Lung (tissue), 12 donors: ENCODE results near the gene FGF14. TPM values are rescaled to one million over a fixed set of nuclear protein-coding genes. Genes with fewer than 3 reads are reported as not detected.

Experiments used
- ATAC-seq: fragments of 200-7000 bp; cut with Tn5 transposase; one replicate; pipeline ENCODE4 v1.9.1; 2020; ENCODE audit warnings: moderate number of reproducible peaks; ENCODE audit not compliant: insufficient read depth, low FRiP score
- DNase-seq, 3 donors: peaks; one replicate each; pipeline ENCODE4 v3.0.0-alpha.2; 2013 to 2017
- H3K27ac ChIP-seq, 2 donors: one replicate each; pipeline ENCODE4 v1.5.1; 2013; ENCODE audit warnings: mild to moderate bottlenecking in 2 of 2, moderate library complexity in 2 of 2, control low read depth in 1 of 2, inconsistent platforms in 1 of 2, low read depth in 1 of 2, low read length in 1 of 2
- H3K27me3 ChIP-seq, 3 donors: one replicate each; pipeline ENCODE4 v1.5.1; 2013; ENCODE audit warnings: low read length in 2 of 3; ENCODE audit not compliant: control insufficient read depth in 3 of 3, insufficient read depth in 3 of 3
- H3K36me3 ChIP-seq, 4 donors: one replicate each; pipeline ENCODE4 v1.5.1; 2013; ENCODE audit warnings: low read length in 4 of 4, mild to moderate bottlenecking in 1 of 4, moderate library complexity in 1 of 4; ENCODE audit not compliant: control insufficient read depth in 4 of 4, insufficient read depth in 4 of 4
- H3K4me1 ChIP-seq, 5 donors: one replicate each; pipeline ENCODE4 v1.5.1; 2013; ENCODE audit warnings: low read length in 5 of 5, mild to moderate bottlenecking in 2 of 5, moderate library complexity in 1 of 5; ENCODE audit not compliant: control insufficient read depth in 5 of 5, insufficient read depth in 5 of 5
- H3K4me3 ChIP-seq: one replicate; pipeline ENCODE4 v1.5.1; 2013; ENCODE audit warnings: mild to moderate bottlenecking, control low read depth, moderate library complexity
- H3K9ac ChIP-seq, 2 donors: one replicate each; pipeline ENCODE4 v1.5.1; 2013; ENCODE audit warnings: low read length in 2 of 2, control low read depth in 1 of 2; ENCODE audit not compliant: insufficient read depth in 1 of 2
- H3K9me3 ChIP-seq, 4 donors: one replicate each; pipeline ENCODE4 v1.5.1; 2013; ENCODE audit warnings: low read length in 3 of 4, mild to moderate bottlenecking in 1 of 4, moderate library complexity in 1 of 4; ENCODE audit not compliant: control insufficient read depth in 4 of 4, insufficient read depth in 3 of 4
- WGBS, 2 donors: extraction: QIAGEN DNeasy Blood & Tissue Kit; methylation state at CpG; one replicate each; pipeline ENCODE4 v1.1.7; 2013; 5-methylcytosine and 5-hydroxymethylcytosine counted together
- polyA plus RNA-seq, 2 donors: library from polyadenylated mRNA; stranded (reverse); fragments of 200-250 nt; gene quantifications; one replicate each; pipeline ENCODE4 v1.2.1, GENCODE V29; 2013
- total RNA-seq, 2 donors: library from RNA; depleted of rRNA in 1 of 2; stranded (reverse); fragments of >200 nt in 1 of 2; gene quantifications; one replicate each; pipeline ENCODE4 v1.2.1, GENCODE V29; 2014 to 2021
- TF ChIP-seq, protein P1 (sequence below): IDR thresholded peaks from 2 replicates; pipeline ENCODE4 v1.5.1; 2012; ENCODE audit warnings: mild to moderate bottlenecking; ENCODE audit errors: control extremely low read depth, extremely low read depth
- donor health status: control.
- donor health status: control.
- donor health status: Bipolar disorder and iron deficiency.
- donor health status: healthy.
- donor health status: DM: yes; HTN: yes; CAD: no.

FGF14 gene
- total and polyA plus RNA-seq, 4 donors: 0.59 to 12.9 (median 2.3) TPM

DNA sequence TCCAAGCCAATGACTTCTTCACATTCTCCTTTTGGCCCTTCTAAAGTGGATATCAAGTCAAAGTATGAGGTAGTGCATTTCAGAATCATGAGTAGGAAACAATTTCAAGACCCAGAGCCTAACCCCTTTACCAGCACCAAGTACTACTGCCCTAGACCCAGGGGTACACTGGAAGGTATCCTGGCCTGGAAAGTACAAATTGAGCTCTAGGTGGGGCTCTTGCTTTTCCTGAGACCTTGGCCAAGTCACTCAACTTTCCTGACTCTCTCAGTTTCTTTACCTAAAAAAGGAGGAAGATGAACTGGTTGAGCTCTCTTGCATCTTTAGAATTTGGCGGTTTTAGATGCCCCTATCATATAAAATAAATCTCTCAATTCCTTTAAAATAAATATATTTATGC, 204.7 kb downstream of the FGF14 start:
- no peaks in the 10 kb centered on the region for H3K4me1 ChIP-seq
- no peaks in the 10 kb centered on the region for H3K36me3 ChIP-seq
- H3K9ac ChIP-seq: no peak overlapping the region
- 65 to 79% methylated on average over 1 of the region's 1 CpG for whole genome bisulfite sequencing, 2 donors
- no peaks in the 10 kb centered on the region for H3K9me3 ChIP-seq
- TF ChIP-seq, protein P1, sequence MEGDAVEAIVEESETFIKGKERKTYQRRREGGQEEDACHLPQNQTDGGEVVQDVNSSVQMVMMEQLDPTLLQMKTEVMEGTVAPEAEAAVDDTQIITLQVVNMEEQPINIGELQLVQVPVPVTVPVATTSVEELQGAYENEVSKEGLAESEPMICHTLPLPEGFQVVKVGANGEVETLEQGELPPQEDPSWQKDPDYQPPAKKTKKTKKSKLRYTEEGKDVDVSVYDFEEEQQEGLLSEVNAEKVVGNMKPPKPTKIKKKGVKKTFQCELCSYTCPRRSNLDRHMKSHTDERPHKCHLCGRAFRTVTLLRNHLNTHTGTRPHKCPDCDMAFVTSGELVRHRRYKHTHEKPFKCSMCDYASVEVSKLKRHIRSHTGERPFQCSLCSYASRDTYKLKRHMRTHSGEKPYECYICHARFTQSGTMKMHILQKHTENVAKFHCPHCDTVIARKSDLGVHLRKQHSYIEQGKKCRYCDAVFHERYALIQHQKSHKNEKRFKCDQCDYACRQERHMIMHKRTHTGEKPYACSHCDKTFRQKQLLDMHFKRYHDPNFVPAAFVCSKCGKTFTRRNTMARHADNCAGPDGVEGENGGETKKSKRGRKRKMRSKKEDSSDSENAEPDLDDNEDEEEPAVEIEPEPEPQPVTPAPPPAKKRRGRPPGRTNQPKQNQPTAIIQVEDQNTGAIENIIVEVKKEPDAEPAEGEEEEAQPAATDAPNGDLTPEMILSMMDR: no peak
- no peaks in the 10 kb centered on the region for H3K27me3 ChIP-seq
- DNase-seq (no peak), ATAC-seq (no peak)
- no peak overlapping the region for H3K27ac ChIP-seq
- H3K4me3 ChIP-seq: no peak overlapping the region

DNA sequence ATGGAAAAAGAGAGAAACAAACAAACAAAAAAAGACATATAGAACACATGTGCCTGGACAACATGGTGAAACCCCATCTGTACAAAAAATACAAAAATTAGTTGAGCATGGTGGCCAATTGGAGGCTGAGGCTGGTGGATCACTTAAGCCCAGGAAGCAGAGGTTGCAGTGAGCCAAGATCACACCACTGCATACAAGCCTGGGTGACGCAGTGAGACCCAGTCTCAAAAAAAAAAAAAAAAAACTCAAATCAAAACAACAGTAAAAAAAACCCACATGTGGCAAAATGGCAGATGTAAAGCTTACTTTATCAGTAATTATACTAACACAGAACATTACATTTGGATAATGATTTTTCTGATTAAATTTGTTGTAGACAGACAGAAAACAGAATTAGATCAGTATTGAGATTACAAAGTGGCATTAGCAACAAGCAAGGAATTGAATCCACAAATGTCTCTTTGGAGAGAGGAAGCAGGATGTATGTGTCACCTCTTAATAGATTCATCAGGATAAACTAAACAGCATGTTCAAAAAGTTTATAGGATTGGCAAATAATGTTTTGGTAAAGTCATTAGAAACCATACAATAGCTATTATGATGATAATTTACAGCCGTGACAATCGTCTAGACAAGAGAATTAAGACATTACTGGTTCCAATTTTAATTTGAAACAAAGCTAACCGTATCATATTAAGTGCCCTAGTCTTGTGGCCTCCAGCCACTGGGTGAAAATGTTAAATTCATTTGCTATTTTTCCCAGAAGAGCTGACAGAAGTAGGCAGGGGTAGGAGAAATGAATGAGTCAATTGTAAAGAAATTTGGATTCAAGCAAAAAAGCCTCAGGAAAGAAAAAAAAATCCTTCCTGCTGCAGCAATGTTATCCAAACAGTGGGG, 206.0 kb downstream of the FGF14 start:
- Histone ChIP-seq H3K27ac (no peak overlapping the region), H3K9me3 (no peaks in the 10 kb centered on the region), H3K9ac (no peak overlapping the region), H3K27me3 (no peaks in the 10 kb centered on the region), H3K4me3 (no peak overlapping the region), H3K4me1 (no peaks in the 10 kb centered on the region), H3K36me3 (no peaks in the 10 kb centered on the region)
- TF ChIP-seq, protein P1: no peak
- DNase-seq (peak in 1 of 3 donors; percentile 10), ATAC-seq (no peak)
- WGBS, 2 donors: 54 to 70% methylated on average over 4 of the region's 4 CpGs

DNA sequence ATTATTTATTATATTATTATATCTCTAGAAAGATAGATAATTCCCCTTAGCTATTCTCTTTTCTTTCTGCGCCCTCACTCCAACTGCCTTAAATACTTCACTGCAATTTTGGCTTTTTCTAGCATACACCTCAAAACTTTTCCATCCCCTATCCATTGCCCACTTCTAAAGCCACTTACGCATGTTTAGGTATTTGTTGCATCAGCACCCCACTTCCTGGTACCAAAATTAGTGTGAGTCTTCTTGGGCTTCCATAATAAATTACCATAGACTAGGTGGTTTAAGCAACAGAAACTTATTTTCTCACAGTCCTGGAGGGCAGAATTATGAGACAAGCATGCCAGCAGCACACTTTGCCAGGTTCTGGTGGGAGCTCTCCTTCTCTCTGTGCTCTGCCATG, 209.0 kb downstream of the FGF14 start:
- Histone ChIP-seq H3K27ac (no peak overlapping the region), H3K9ac (no peak overlapping the region), H3K4me3 (no peak overlapping the region), H3K9me3 (peaks cover 0 to 2% (median 0%) of the 10 kb centered on the region in 4 donors), H3K36me3 (no peaks in the 10 kb centered on the region), H3K4me1 (no peaks in the 10 kb centered on the region), H3K27me3 (no peaks in the 10 kb centered on the region)
- TF ChIP-seq, protein P1: no peak
- 94 to 96% methylated on average over 2 of the region's 2 CpGs for WGBS, 2 donors
- DNase-seq (no peak), ATAC-seq (no peak)
